Transverse colon (tissue), 4 donors: ENCODE measurements around the gene TMED1. TPM values are rescaled to one million over a fixed set of nuclear protein-coding genes. Genes with fewer than 3 reads are reported as not detected.

Experiments
- DNase-seq: peaks from one replicate; pipeline ENCODE4 v3.0.0-alpha.2; 2019
- H3K27ac ChIP-seq, 4 donors: fragments of 200-600 bp; sonication (generic); 2 replicates each; pipeline ENCODE4 v1.5.1; 2016 to 2018; ENCODE audit warnings: inconsistent platforms in 4 of 4
- H3K27me3 ChIP-seq: fragments of 200-600 bp; sonication (generic); 2 replicates; pipeline ENCODE4 v1.5.1; 2017; ENCODE audit warnings: inconsistent platforms
- H3K36me3 ChIP-seq, 4 donors: fragments of 200-600 bp; sonication (generic); 2 replicates each; pipeline ENCODE4 v1.5.1; 2017 to 2019; ENCODE audit warnings: inconsistent platforms in 4 of 4
- H3K4me1 ChIP-seq, 4 donors: fragments of 200-600 bp; sonication (generic); 2 replicates each; pipeline ENCODE4 v1.5.1; 2017 to 2020; ENCODE audit warnings: inconsistent platforms in 4 of 4
- H3K4me3 ChIP-seq, 4 donors: fragments of 200-600 bp; sonication (generic); 1 replicate in 1 of 4; 2 replicates in 3 of 4; pipeline versions ENCODE4 v1.5.1 to v1.6.1; 2017 to 2019; ENCODE audit warnings: inconsistent platforms in 4 of 4
- H3K9me3 ChIP-seq, 2 donors: fragments of 200-600 bp; sonication (generic); 2 replicates each; pipeline ENCODE4 v1.5.1; 2017 to 2019; ENCODE audit warnings: inconsistent platforms in 2 of 2
- EP300 ChIP-seq: sonication (generic); formaldehyde crosslinking; IDR thresholded peaks from one replicate; pipeline ENCODE4 v1.6.1; 2017; ENCODE audit warnings: antibody characterized with exemption, low read depth
- POLR2A ChIP-seq: fragments of 450-650 bp; IDR thresholded peaks from one replicate; pipeline ENCODE4 v1.6.1; 2016; ENCODE audit warnings: antibody characterized with exemption, mild to moderate bottlenecking, moderate library complexity
- POLR2AphosphoS5 ChIP-seq, 3 donors: sonication (generic); formaldehyde crosslinking; IDR thresholded peaks; one replicate each; pipeline ENCODE4 v1.6.1; 2016; ENCODE audit warnings: antibody characterized with exemption in 3 of 3
- WGBS, 2 donors: methylation state at CpG; one replicate each; pipeline ENCODE4 v1.1.5; 2018; ENCODE audit warnings: low coverage in 1 of 2; 5-methylcytosine and 5-hydroxymethylcytosine counted together
- in situ Hi-C, 4 donors: fragments of 200-750 bp; cut with MboI; loops; one replicate each; pipeline versions ENCODE4 v1.15.0 to v1.15.1; 2017; ENCODE audit warnings: low sequenced_read_pairs in 3 of 4, low pct_ligation_motif_present in 1 of 4, low pct_unique_long_range_greater_than_20kb in 1 of 4
- intact Hi-C: fragments of 100-400 bp; cut with DNase I; formaldehyde crosslinking; loops from one replicate; pipeline ENCODE4 v1.15.1; 2023; ENCODE audit warnings: low total_unique reads
- total RNA-seq, 4 donors: library from RNA; depleted of rRNA; stranded (reverse); fragments of >200 nt; gene quantifications; one replicate each; pipeline ENCODE4 v1.1.0, GENCODE V29; 2016
- TF ChIP-seq, protein P1 (sequence below), 5 experiments: fragments of 200-600 bp in 3 of 5; fragments of 450-650 bp in 2 of 5; sonication (generic) in 3 of 5; IDR thresholded peaks; 1 replicate in 2 of 5; 2 replicates in 3 of 5; pipeline ENCODE4 v1.5.1; 2016 to 2017; ENCODE audit warnings: antibody characterized with exemption in 5 of 5, inconsistent platforms in 3 of 5, mild to moderate bottlenecking in 2 of 5, moderate library complexity in 1 of 5

Gene TMED1
- total RNA-seq, 4 donors from 2014 or later: 2.8 to 40.4 (median 24.4) TPM

DNA sequence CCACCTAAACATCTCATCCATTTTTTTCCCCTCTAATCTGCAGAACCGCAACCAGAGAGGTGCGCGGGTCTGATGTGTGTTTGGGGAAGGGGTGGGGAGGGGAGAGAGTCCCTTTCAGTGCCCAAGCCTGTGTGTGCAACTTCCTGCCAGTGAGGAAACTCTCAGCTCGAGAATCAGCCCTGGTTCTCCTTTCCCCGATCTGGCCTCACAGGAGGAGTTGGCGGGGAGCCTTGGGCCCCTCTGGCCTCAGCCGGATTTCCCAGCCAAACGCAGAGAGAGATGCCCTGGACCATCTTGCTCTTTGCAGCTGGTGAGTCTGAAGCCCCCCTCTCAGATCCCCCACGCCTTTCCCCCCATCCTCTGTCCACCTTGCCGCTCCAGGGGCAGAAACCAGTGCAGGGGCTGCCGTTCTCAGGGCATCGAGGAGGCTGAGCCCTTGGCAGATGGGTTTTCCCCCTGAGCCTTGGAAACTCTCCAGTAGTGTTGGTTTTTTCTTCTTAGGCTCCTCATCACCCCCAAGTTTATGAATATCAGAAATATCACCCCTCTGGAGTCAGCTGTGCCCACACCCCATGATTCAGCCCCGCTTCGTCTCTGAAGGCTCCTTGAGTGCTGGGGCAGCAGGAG is 12.3 kb upstream of the TMED1 start, which contains the start of gene C19orf38:
TSS of gene C19orf38 (plus strand) at position 186 of the 627 bp plus-strand sequence. CDS start at position 280, 94 bp downstream.
- Histone ChIP-seq H3K4me1 (no peaks in the 10 kb centered on the region), H3K36me3 (no peaks in the 10 kb centered on the region), H3K27me3 (peaks cover 12% of the 10 kb centered on the region), H3K4me3 (no peak within 1 kb of the TSS), H3K27ac (no peak within 1 kb of the TSS), H3K9me3 (peaks cover 0 to 5% of the 10 kb centered on the region in 2 donors)
- TF ChIP-seq, protein P1, sequence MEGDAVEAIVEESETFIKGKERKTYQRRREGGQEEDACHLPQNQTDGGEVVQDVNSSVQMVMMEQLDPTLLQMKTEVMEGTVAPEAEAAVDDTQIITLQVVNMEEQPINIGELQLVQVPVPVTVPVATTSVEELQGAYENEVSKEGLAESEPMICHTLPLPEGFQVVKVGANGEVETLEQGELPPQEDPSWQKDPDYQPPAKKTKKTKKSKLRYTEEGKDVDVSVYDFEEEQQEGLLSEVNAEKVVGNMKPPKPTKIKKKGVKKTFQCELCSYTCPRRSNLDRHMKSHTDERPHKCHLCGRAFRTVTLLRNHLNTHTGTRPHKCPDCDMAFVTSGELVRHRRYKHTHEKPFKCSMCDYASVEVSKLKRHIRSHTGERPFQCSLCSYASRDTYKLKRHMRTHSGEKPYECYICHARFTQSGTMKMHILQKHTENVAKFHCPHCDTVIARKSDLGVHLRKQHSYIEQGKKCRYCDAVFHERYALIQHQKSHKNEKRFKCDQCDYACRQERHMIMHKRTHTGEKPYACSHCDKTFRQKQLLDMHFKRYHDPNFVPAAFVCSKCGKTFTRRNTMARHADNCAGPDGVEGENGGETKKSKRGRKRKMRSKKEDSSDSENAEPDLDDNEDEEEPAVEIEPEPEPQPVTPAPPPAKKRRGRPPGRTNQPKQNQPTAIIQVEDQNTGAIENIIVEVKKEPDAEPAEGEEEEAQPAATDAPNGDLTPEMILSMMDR (IDR thresholded peaks at IDR 0.05): no peak
- TF ChIP-seq POLR2A (no peak), EP300 (no peak), POLR2AphosphoS5 (IDR thresholded peaks at IDR 0.05) (no peak)
- WGBS, 2 donors: 49 to 59% methylated on average over 4 to 14 of the region's 14 CpGs
- in situ Hi-C loops (no loop called here), intact Hi-C loops (no loop called here)
- no peak for DNase-seq

DNA sequence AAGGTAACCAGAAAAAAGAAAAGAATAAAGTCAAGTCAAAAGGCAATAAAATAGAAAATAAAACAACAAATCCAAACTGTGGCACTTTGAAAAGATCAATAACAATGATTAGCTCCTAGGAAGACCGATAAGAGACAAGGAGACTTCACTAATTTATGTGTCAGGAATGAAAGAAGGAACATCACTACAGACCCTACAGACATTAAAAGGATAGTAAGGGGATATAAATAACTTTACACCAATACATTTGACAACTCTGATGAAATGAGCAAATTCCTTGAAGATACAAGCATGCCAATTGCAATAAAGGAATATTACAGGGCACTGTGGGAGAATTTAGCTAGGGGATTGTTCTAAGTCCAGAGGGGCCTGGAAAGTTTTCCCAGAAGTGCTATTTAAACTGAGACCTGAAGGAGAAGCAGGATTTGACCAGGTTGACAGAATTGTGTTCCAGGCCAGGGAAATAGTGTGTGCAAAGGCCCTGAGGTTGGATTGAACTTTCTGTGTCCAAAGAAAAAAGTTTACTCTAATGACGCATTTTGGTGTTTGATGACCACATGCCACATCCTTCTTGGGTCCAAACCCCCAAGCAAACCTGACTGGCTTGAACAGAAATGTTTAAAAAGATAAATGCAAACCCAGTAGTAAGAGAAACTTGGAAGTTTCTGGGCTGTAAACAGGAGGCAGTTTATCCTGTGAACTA is 10.6 kb upstream of the TMED1 start:
- intact Hi-C loops: no loop called here

DNA sequence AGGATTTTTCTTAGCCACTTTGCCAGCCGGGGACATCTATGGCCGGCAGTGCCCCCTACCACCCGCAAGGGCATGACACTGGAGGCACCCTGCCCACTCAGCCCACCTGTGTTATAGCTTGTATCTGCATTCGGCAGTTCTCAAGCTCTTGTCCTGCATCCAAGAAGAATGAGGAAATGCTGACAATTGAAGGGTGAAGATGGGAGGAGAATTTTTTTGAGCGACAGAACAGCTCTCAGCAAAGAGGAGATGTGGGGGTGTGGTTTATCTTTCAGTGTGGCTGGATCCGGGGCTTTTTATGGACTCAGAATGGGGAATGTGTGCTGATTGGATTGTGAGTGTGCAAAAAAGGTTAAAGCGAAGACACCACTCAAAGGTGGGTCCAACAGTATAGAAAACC is 6.8 kb upstream of the TMED1 start:
- TF ChIP-seq, protein P1 (IDR thresholded peaks at IDR 0.05): no peak
- no peak for TF ChIP-seq POLR2AphosphoS5 (IDR thresholded peaks at IDR 0.05)
- TF ChIP-seq POLR2A: no peak
- TF ChIP-seq EP300: no peak
- Histone ChIP-seq H3K4me3 (no peak overlapping the region), H3K4me1 (no peaks in the 10 kb centered on the region), H3K27ac (no peak overlapping the region), H3K27me3 (no peaks in the 10 kb centered on the region), H3K9me3 (peaks cover 0 to 5% of the 10 kb centered on the region in 2 donors), H3K36me3 (no peaks in the 10 kb centered on the region)
- 70 to 88% methylated on average over 2 to 7 of the region's 7 CpGs for WGBS, 2 donors
- in situ Hi-C loops: no loop called here
- DNase-seq: no peak
- intact Hi-C loops: no loop called here

More for the DNA sequence above, 10.6 kb upstream of the TMED1 start:
- no peak overlapping the region for H3K4me3 ChIP-seq
- WGBS, 2 donors: 81 to 84% methylated on average over 2 of the region's 2 CpGs
- TF ChIP-seq POLR2A: no peak
- TF ChIP-seq EP300: no peak
- H3K36me3 ChIP-seq: no peaks in the 10 kb centered on the region
- no peak for DNase-seq
- no peak overlapping the region for H3K27ac ChIP-seq
- in situ Hi-C loops: no loop called here
- H3K9me3 ChIP-seq: peaks cover 0 to 5% of the 10 kb centered on the region in 2 donors
- H3K4me1 ChIP-seq: no peaks in the 10 kb centered on the region
- peaks cover 12% of the 10 kb centered on the region for H3K27me3 ChIP-seq

DNA sequence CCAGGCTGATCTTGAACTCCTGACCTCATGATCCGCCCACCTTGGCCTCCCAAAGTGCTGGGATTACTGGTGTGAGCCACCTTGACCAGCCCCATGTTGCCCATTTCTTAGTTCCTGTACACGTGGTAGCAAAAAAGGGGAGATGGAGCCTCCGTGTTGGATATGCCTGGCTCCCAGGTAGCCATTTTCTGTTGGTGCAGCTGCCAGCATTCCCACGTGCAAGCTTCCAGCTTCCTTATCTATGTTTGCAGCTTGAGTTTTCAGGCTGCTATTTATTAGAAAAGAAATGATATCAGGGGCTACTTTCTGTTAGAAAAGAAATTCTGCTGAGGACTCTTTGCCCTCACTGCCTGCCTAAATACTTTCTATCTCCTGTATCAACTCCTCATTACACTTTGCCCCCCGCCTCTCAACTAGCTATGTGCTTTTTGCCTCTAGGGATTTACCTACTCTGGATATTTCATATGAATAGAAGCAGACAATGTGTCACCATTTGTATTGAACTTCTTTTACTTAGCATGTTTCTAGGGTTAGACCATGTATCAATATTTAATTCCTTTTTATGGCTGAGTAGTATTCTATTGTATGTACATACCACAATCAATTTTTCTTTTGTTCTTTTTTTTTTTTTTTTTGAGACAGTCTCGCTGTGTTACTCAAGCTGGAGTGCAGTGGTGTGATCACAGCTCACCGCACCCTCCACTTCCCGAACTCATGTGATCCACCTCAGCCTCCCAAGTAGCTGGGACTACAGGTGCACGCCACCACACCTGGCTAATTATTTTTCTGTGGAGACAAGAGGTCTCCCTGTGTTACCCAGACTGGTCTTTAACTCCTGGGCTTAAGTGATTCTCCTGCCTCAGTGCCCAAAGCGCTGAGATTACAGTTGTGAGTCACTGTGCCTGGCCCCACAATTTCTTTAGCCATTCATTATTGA is 3.4 kb upstream of the TMED1 start:
- WGBS, 2 donors: 79 to 88% methylated on average over 6 to 10 of the region's 10 CpGs
- in situ Hi-C loops: no loop called here

More for the DNA sequence above, 3.4 kb upstream of the TMED1 start:
- H3K27ac ChIP-seq: no peak overlapping the region
- intact Hi-C loops: no loop called here
- peaks cover 0 to 7% (median 5%) of the 10 kb centered on the region in 4 donors for H3K4me1 ChIP-seq
- H3K9me3 ChIP-seq: no peaks in the 10 kb centered on the region
- TF ChIP-seq, protein P1 (IDR thresholded peaks at IDR 0.05): no peak
- TF ChIP-seq EP300 (no peak), POLR2AphosphoS5 (IDR thresholded peaks at IDR 0.05) (no peak), POLR2A (no peak)
- DNase-seq: no peak
- H3K27me3 ChIP-seq: no peaks in the 10 kb centered on the region
- H3K4me3 ChIP-seq: no peak overlapping the region
- no peaks in the 10 kb centered on the region for H3K36me3 ChIP-seq
